K562 (cell line): ENCODE data around the gene HOGA1.

Experiments
- CTCF ChIP-seq, 3 experiments: IDR thresholded peaks in 2 of 3; conservative IDR thresholded peaks in 1 of 3; 2 replicates each; pipeline ENCODE4 v1.5.1; 2011 to 2012; ENCODE audit warnings: low read length in 3 of 3, mild to moderate bottlenecking in 3 of 3, control low read depth in 2 of 3, improper control_type of control experiment in 1 of 3, inconsistent platforms in 1 of 3, low read depth in 1 of 3, mixed read lengths in 1 of 3, moderate library complexity in 1 of 3; ENCODE audit not compliant: insufficient read depth in 2 of 3
- ZFX ChIP-seq: sonication (generic); formaldehyde crosslinking; IDR thresholded peaks from 2 replicates; pipeline ENCODE4 v1.8.0; 2022; ENCODE audit warnings: mild to moderate bottlenecking, missing genetic modification reagents, moderate library complexity

DNA sequence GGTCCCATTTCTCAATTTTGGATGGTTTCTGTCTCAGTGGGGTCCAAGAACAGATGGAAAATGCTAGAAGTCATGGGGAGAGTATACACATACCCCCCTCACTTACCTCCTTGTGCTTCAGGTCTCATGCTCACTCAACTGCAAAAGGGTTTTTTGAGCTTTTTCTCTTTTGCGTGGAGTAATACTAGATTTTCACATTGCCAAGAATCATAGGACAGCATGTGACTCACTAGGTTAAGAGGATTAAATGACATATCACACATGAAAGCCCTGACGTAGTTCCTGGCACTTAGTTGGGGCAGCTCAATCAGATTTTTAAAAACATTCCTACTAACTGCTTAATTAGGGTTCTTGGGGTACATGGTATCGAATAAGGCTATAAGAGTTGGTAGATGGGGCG lies 60.7 kb downstream of the HOGA1 start:
- no peak for TF ChIP-seq CTCF (IDR thresholded peaks at IDR 0.05 in 2 of 3, conservative IDR thresholded peaks at IDR 0.05 in 1 of 3; ENCODE audit: insufficient read depth in 2 of 3, low read depth in 1 of 3, low read length in 3 of 3)
- no peak for TF ChIP-seq ZFX (CRISPR knock-in tag)
